Neural crest cell (in vitro differentiated cells): ENCODE data around the gene SLC26A2. TPM values are rescaled to one million over a fixed set of nuclear protein-coding genes. Genes with fewer than 3 reads are reported as not detected.

Source experiments
- DNase-seq: peaks from one replicate; pipeline ENCODE4 v3.0.0; 2021; ENCODE audit warnings: low read depth, mixed read lengths, low spot score
- H3K27ac Mint-ChIP-seq: one replicate; pipeline ENCODE4 v1.8.0; 2021; ENCODE audit warnings: mild to moderate bottlenecking, mixed read lengths; ENCODE audit not compliant: unreplicated experiment
- H3K27me3 Mint-ChIP-seq: 2 replicates; pipeline ENCODE4 v1.8.0; 2021; ENCODE audit warnings: low read depth, mild to moderate bottlenecking, mixed read lengths
- H3K36me3 Mint-ChIP-seq: 2 replicates; pipeline ENCODE4 v1.8.0; 2021; ENCODE audit warnings: low read depth, mild to moderate bottlenecking, mixed read lengths
- H3K4me1 Mint-ChIP-seq: 2 replicates; pipeline ENCODE4 v1.8.0; 2021; ENCODE audit warnings: mixed read lengths
- H3K4me3 Mint-ChIP-seq: one replicate; pipeline ENCODE4 v1.8.0; 2021; ENCODE audit warnings: mild to moderate bottlenecking, mixed read lengths
- H3K9me3 Mint-ChIP-seq: 2 replicates; pipeline ENCODE4 v1.8.0; 2021; ENCODE audit warnings: mixed read lengths
- CTCF ChIP-seq: fragments of 200-600 bp; sonication (generic); conservative IDR thresholded peaks from 2 replicates; pipeline ENCODE4 v1.5.0; 2021; ENCODE audit warnings: antibody characterized with exemption, mild to moderate bottlenecking
- total RNA-seq: library from RNA; stranded (reverse); gene quantifications from 2 replicates; pipeline ENCODE4 v1.2.1, GENCODE V29; 2021

Gene SLC26A2
- total RNA-seq, 1 donor from 2014 or later, result 14.3 TPM

- Mint-ChIP-seq H3K4me1 (peaks cover 29% of the 10 kb centered on the region), H3K27ac (peak overlapping the region; percentile 63), H3K4me3 (peak overlapping the region; percentile 89), H3K27me3 (no peaks in the 10 kb centered on the region), H3K36me3 (no peaks in the 10 kb centered on the region), H3K9me3 (no peaks in the 10 kb centered on the region)
- TF ChIP-seq CTCF, result peak; percentile 58
- no peak for DNase-seq
Measured at GRCh38 chr5:149959406-149960236, 937 bp upstream of the SLC26A2 start.

- Mint-ChIP-seq H3K4me3 (peak overlapping the region; percentile 88), H3K27ac (no peak overlapping the region), H3K36me3 (no peaks in the 10 kb centered on the region), H3K27me3 (no peaks in the 10 kb centered on the region), H3K4me1 (peaks cover 29% of the 10 kb centered on the region), H3K9me3 (no peaks in the 10 kb centered on the region)
- TF ChIP-seq CTCF, result no peak
- DNase-seq, result no peak
Measured at GRCh38 chr5:149961186-149961685, 678 bp downstream of the SLC26A2 start.

GRCh38 chr5:149961957-149962409, 1.4 kb downstream of the SLC26A2 start:
- peak; percentile 59 for TF ChIP-seq CTCF
- peaks cover 29% of the 10 kb centered on the region for H3K4me1 Mint-ChIP-seq
- H3K4me3 Mint-ChIP-seq, result peak overlapping the region; percentile 88
- H3K9me3 Mint-ChIP-seq, result no peaks in the 10 kb centered on the region
- no peaks in the 10 kb centered on the region for H3K36me3 Mint-ChIP-seq
- no peak overlapping the region for H3K27ac Mint-ChIP-seq
- no peaks in the 10 kb centered on the region for H3K27me3 Mint-ChIP-seq
- DNase-seq, result no peak

GRCh38 chr5:149962601-149963300, 2.2 kb downstream of the SLC26A2 start:
- no peak for DNase-seq
- no peaks in the 10 kb centered on the region for H3K36me3 Mint-ChIP-seq
- no peak overlapping the region for H3K4me3 Mint-ChIP-seq
- no peaks in the 10 kb centered on the region for H3K27me3 Mint-ChIP-seq
- H3K9me3 Mint-ChIP-seq, result no peaks in the 10 kb centered on the region
- no peak for TF ChIP-seq CTCF
- no peak overlapping the region for H3K27ac Mint-ChIP-seq
- H3K4me1 Mint-ChIP-seq, result peaks cover 29% of the 10 kb centered on the region

GRCh38 chr5:149963729-149964128, 3.2 kb downstream of the SLC26A2 start:
- H3K4me3 Mint-ChIP-seq, result peak overlapping the region; percentile 50
- H3K27me3 Mint-ChIP-seq, result no peaks in the 10 kb centered on the region
- peaks cover 29% of the 10 kb centered on the region for H3K4me1 Mint-ChIP-seq
- DNase-seq, result no peak
- H3K36me3 Mint-ChIP-seq, result no peaks in the 10 kb centered on the region
- H3K9me3 Mint-ChIP-seq, result no peaks in the 10 kb centered on the region
- TF ChIP-seq CTCF, result no peak
- no peak overlapping the region for H3K27ac Mint-ChIP-seq
